ENCODE results near the gene CFAP210.
"Not testable (repeated sequence)": the region's sequence is repeated elsewhere in the genome, so short reads cannot be mapped to it uniquely, and the experiment has no call there.

Gene CFAP210

DNA sequence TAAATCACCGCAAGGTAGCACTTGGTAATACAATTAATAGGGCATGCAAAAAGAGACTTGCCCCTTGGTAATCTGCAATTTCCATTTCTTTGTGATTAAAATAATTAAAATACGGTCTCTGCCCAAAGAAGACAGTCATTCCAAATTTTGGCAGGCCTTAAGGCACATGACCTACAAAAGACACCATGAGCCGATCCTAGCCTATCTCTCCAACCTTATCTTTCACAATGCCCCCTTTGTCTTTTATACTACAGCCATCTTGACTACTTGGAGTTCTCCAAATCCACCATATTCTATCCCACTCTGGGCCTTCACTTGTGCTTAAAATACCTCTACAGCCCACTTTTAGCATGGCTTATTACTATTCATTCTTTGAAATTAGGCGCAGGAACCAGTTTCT is 23.3 kb downstream of the CFAP210 start:
- no peak for DNase-seq (ENCODE audit: low read depth)

DNA sequence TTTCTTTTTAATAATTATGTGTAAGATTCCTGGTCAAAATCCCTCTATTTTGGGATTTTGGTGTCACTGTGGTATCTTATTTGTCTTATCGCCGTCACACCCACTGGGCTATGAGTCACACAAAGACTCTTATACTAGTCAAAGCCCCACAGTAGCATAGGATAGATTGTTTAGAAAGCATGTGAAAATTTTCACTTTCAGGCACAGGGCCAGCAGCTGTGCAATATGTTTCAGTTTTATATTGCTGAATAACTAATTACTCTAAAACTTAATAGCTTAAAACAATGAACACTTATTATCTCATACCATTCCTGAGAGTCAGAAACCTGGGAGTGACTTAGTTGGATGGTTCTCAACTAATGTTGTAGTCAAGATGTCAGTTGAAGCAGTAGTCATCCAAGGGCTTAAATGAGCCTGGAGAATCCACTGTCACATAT is 24.0 kb downstream of the CFAP210 start:
- DNase-seq (ENCODE audit: low read depth), result no peak

DNA sequence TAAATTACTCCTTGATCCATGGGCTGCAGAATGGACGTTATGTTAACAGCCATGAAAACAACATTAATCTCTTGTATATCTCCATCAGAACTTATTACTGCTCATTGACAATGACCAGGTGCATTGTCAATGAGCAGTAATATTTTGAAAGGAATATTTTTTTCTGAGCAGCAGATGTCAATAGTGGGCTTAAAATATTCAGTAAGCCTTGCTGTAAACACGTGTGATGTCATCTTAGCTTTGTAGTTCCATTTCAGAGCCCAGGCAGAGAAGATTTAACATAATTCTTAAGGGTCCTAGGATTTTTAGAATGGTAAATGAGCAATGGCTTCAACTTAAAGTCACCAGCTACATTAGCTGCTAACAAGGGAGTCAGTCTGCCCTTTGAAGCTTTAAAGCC is 26.6 kb downstream of the CFAP210 start:
- no peak for DNase-seq (ENCODE audit: low read depth)

DNA sequence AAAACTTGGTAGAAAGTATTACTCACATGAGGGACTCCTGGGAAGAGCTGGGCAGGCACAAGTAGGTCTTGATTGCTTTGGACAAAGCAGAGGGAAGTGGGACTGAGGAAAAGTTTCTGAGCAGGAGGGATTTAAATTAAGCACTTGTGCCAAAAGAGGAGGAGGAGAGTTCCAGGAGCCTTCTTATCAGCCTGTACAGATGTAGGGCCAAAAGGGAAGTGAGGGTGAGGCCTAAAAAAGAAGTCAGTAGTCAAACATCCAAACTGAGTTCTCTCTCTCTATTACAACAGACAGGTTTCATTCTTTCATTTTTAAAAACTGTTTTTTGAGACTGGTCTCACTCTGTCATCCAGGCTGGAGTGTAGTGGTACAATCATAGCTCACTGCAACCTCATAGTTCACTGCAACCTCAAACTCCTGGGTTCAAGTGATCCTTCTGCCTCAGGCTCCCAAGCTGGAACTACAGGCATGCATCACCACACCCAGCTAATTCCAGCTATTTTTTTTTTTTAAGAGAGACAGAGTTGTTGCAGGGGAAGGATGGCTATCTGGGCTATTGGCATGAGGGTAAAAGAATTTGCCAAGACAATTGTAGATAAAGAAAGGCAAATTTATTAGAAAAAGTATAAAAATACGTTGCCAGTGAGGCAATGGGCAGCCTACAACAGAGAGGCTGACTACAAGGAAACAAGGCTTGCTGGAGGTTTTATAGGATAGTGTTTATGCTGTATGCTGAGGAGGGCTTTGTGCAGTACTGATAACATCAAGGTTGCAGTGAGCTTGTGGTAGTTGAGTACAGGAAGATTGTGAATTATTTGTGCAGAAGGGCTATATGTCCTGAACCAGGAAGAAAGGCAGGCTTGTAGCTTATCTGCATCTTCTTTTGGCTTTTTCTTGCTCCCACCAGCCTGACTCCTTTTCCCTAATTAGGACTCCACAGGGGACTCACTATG is 29.0 kb downstream of the CFAP210 start:
- DNase-seq (ENCODE audit: low read depth), result no peak

DNA sequence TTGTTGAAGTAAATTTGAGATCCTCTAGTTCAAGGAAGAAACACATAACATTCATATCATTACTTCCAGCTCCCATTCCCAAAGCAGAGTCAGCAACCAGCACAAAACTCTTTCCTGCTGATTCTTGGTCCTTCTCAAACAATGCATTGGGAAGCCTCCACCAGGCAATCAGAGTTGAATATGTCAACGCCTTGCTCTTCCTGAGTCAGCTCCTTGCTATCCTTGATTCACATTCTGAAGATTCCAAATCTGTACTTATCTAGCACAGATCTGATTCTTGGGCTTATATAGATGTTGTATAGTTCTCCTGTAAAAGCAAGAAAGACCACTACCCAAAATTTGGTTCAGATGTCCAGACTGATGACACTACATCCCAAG is 29.6 kb downstream of the CFAP210 start:
- DNase-seq (ENCODE audit: low read depth), result no peak

DNA sequence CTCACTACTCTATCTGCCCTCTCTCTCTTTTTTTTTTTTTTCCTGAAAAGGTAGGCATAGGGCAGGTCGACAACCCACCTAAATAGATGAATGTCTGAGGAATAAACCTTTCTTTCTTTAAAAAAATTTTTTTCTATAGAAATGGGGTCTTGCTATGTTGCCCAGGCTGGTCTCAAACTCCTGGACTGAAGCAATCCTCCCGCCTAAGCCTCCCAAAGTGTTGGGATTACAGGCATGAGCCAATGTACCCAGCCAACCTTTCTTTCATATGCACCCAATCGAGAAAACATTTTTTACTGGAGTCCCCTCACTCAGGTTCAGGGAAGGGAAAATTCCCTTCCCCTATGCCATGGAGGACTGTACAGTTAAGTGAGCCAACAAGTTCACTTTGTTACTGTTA is 31.0 kb downstream of the CFAP210 start:
- no peak for DNase-seq (ENCODE audit: low read depth)

DNA sequence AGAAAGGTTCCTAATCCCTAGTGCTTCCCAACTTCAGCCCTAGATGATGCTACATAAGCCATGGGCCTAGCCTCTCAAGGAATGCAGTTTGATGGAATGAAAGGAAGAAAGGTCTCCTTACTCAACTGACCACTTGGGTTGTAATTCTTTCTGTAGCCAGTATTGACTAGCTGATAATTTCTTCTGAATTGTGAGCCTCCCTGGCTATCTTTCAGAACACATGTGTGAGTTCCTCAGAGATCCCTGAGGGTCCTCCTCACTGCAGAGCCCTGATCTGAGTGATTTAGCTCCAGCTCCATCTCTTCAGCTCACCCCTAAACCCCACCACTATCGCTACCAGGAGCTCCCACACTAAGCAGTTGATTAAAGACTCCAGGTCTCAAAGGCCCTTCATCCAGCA is 31.5 kb downstream of the CFAP210 start:
- no peak for DNase-seq (ENCODE audit: low read depth)

DNA sequence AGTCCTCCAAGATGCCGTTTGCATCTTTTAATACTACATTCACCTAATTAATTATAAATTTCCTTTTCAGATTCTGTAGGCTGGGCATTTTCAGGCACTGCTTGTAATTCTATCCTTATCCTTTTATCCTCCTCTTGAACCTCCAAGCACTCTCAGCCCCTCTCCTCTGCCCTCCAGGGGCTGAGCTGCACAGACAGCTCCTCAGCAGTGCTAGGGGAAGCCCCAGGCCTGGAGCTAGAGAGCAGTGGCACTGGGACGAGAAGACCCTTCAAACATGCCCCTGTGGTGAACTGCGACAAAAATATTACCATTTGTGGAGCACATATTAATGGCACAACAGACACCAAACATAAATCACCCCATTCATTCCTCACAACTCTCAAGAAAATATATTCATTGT is 32.9 kb downstream of the CFAP210 start:
- DNase-seq (ENCODE audit: low read depth), result no peak

DNA sequence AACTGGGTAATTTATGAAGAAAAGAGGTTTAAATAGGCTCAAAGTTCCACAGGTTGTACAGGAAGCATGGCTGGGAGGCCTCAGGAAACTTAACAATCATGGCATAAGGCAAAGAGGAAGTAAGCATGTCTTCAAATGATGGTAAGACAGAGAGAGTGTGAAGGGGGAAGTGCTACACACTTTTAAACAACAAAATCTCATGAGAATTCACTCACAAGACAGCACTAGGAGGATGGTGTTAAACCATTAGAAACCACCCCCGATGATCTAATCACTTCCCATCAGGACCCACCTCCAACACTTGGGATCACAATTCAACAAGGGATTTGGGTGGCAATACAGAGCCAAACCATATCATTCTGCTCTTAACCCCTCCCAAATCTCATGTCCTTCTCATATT is 34.9 kb downstream of the CFAP210 start:
- DNase-seq (ENCODE audit: low read depth), result no peak

DNA sequence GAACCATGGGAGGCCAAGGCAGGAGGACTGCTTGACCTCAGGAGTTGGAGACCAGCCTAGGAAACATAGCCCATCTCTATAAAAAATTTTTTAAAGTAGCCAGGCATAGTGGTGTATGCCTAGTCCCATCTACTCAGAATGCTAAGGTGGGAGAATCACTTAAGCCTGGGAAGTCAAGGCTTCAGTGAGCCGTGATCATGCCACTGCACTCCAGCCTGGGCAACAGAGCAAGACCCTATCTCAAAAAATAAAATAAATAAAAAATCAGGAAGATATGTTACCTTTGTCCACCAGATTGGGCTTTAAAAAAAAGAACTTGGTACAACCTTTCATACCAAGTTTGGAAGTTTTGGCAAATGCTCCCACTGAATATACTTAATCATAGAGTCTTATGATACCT is 35.3 kb downstream of the CFAP210 start:
- DNase-seq (ENCODE audit: low read depth), result no peak

DNA sequence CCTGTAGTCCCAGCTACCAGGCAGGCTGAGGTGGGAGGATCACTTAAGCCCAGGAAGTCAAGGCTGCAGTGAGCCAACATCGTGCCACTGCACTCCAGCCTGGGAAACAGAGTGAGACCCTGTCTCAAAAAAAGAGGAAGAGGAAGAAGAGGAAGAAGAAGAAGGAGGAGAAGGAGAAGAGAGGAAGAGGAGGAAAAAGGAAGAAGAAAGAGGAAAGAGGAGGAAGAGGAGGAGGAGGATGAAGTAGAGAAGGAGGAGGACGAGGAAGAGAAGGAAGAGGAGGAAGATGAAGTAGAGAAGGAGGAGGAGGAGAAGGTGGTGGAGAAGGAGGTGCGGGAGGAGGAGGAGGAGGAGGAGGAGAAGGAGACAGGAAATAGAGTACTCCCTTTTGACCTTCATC is 38.0 kb downstream of the CFAP210 start:
- DNase-seq (ENCODE audit: low read depth), result no peak

DNA sequence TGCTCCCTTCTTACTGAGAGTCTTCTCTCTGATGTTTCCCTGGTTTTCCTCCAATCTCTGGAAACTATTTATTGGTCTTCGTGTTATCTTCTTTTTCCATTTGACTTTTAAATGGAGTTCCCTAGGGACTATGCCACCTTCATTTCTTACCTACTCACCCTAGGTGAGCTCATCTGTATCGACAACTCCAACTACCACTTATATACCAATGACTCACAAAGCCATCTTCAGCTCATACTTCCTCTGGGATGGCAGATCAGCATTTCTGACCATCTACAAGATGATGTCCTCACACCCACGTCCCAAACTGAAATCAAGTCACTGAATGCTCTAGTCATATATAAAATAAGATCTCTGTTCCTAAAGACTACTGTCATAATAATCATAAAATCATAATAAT is 40.6 kb downstream of the CFAP210 start:
- no peak for DNase-seq (ENCODE audit: low read depth)

DNA sequence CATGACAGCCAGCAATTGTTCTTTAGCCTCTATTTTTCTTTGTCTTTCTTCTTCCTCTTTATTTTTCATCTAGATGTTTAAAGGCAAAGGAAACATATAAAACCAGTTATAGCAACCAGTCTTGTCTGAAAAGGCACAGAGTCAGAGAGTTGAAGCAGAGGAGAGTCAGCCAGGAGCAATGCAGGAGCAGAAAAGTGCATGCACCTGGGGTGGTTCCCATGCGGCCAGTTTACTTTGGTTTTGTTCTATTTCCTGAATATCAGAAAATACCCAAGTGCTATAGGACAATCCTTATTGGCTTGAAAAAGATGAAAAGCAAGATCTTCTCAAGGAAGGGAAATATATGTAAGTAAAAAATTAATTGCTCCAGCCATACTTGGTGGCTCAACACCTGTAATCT is 44.9 kb downstream of the CFAP210 start:
- no peak for DNase-seq (ENCODE audit: low read depth)

DNA sequence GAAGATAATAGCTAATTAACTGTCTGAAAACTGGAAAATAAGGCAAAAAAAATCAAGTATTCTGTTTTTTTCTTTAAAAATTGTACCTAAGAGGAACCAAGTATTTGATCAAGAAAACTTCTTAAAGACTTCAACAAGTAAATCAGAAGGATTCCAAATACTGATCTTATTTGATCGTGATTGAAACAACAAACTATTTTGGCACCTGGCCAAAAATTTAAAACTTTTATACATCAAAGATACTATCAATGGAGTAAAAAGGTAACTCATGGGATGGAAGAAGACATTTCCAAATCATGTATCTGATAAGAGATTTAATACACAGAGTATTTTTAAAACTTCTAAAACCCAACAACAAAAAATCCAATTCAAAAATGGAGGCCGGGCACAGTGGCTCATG is 46.7 kb downstream of the CFAP210 start:
- no peak for DNase-seq (ENCODE audit: low read depth)

DNA sequence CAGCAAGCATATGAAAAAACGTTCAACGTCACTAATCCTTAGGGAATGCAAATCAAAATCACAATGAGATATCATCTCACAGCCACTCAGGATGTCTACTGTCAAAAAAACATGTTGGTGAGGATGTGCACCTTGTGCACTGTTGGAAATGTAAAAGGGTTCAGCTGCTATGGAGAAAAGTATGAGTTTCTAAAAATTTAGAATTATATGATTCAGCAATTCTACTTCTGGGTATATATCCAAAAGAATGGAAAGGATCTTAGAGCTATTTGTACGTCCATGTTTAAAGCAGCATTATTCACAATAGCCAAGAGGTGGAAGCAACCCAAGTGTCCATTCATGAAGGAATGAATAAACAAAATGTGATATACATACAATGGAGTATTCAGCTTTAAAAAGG is 50.0 kb downstream of the CFAP210 start:
- DNase-seq (ENCODE audit: low read depth), result no peak

DNA sequence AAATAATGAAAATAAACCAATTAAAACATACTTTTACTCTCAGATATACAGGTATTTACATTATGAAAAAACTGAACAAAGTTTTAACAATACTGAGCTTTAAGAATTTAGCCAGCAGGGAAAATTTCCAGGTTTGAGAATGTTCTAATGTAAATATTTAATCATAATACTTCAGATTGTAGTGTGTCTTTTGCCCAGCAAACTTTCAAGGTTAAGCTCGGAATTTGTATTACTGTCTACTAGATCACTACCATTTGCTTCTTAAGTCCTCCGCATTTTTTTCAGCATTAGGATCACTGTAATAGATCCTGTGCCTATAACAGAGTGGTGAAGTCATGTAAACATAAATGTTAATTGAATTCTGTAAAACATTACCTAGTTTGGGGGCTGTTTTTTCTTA is 52.7 kb downstream of the CFAP210 start:
- DNase-seq (ENCODE audit: low read depth), result no peak

DNA sequence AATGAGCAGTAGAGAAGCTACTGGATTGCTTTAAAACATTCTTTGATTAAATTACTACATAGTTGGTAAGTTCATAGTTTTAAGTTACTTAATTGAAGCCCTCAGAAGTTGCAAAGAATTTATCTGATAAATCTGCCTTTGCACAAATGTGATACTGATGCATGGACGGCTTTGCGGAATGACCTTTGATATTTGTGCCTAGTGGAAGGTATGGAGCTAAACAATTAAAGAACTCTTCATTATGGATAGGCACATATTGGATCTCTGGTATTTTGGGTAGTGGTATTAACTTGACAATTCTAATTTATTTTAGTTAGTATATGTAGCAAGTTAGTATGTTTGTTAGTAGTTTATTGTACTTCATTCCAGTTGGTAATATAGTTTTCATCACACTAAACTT is 54.1 kb downstream of the CFAP210 start:
- no peak for DNase-seq (ENCODE audit: low read depth)

DNA sequence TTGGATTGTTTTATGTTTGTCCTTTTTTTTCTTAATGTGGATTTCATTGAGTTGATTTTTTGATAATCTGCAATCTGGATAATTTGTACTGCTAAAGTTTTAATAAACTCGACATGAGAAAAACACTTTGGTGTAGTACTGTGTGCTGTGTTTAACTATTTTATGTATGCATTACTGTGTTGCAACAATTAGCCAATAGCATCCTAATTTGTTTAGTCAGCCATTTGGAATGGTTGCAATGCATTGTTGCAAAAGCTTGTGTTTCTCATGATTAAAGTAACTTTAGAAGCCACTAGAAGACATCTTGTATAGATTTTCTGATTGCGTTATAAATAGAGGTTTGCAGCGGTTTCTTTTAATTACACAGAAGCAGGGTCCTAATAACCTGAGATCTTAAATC is 56.6 kb downstream of the CFAP210 start:
- no peak for DNase-seq (ENCODE audit: low read depth)

DNA sequence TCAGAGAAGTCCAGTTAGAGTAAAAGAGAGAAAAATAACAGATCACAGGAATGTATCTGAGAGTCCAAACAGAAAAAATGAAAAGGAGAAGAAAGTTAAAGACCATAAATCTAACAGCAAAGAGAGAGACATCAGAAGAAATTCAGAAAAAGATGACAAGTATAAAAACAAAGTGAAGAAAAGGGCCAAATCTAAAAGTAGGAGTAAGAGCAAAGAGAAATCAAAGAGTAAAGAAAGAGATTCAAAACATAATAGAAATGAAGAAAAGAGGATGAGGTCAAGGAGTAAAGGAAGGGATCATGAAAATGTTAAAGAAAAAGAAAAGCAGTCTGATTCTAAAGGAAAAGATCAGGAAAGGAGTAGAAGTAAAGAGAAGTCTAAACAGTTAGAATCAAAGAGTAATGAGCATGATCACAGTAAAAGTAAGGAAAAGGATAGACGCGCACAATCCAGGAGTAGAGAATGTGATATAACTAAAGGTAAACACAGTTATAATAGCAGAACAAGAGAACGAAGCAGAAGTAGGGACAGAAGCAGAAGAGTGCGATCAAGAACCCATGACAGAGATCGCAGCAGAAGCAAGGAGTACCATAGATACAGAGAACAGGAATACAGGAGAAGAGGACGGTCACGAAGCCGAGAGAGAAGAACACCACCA is 57.6 kb downstream of the CFAP210 start:
- no peak for DNase-seq (ENCODE audit: low read depth)

DNA sequence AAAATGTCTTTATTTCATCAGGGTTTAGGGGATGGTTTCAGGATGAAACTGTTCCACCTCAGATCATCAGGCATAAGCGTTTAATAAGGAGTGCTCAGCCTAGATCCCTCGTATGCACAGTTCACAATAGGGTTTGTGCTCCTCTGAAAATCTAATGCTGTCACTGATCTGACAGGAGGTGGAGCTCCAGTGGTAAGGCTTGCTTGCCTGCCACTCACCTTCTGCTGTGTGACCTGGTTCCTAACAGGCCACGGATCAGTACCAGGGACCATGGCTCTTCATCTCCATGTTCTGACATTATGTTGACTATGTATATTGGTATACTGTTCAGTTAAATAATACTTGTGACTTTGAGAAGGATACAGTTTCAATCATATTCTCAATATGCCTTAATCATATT is 68.4 kb downstream of the CFAP210 start:
- DNase-seq (ENCODE audit: low read depth), result no peak

DNA sequence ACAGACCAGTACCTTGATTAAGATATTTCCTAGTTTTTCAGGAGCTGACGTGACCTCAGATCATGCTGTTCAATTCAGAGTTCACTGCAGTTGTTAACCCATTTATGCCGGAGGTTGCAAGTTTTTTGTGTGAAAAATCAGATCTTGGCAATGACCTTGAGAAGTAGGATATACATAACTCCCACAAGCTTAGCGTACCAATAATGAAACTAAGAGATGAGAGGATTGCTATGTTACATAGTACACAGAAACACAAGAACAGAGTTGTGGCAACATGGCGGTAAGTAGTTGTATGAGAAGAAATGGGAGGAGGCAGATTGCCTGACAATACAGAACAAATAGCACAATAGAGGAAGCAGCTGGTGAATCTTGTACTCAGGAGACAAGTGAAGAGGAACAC is 71.0 kb downstream of the CFAP210 start:
- DNase-seq (ENCODE audit: low read depth), result no peak

DNA sequence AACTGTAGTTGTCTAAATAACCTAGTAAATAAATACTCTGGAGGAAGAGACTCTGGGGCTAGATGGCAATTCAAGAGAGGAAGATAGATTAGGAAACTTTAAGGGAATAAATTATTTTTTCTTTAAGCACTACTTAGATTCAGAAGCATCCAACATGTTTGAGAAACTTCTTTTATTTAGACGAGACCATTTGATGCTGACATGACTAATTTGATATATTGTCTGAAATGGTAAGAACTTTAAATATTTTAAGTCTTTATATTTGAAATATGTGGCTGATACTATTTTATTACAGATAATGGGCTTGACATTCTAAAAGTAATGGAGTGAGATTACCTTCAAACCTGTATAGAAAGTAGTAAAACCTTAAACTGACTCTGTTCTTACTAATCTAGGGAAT is 73.7 kb downstream of the CFAP210 start:
- DNase-seq (ENCODE audit: low read depth), result no peak

DNA sequence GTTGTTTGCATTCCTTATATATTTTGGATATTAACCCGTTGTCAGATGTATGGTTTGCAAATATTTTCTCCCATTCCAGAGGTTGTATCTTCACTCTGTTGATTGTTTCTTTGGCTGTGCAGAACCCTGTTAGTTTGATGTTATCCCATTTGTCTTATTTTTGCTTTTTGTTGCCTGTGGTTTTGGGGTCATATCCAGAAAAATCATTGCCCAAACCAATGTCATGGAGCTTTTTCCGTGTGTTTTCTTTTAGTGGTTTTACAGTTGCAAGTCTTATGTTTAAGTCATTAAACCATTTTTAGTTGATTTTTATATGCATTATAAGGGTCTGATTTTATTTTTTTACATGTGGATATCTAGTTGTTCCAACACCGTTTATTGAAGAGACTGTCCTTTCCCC is 74.3 kb downstream of the CFAP210 start:
- no peak for DNase-seq (ENCODE audit: low read depth)

DNA sequence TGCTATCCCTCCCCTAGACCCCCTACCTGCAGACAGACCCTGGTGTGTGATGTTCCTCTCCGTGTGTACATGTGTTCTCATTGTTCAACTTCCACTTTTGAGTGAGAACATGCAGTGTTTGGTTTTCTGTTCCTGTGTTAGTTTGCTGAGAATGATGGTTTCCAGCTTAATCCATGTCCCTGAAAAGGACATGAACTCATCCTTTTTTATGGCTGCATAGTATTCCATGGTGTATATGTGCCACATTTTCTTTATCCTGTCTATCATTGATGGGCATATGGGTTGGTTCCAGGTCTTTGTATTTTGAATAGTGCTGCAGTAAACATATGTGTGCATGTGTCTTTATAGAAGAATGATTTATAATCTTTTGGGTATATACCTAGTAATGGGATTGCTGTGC is 78.2 kb downstream of the CFAP210 start:
- DNase-seq (ENCODE audit: low read depth), result not testable (repeated sequence)
